HG03025 (cell line): ENCODE data around the gene C3orf80.
"Not testable (repeated sequence)": the region's sequence is repeated elsewhere in the genome, so short reads cannot be mapped to it uniquely, and the experiment has no call there.

Source experiments
- ATAC-seq: cut with Tn5 transposase; IDR thresholded peaks from one replicate; pipeline ENCODE4 v1.9.1; 2021; ENCODE audit warnings: mild to moderate bottlenecking, moderate library complexity; ENCODE audit not compliant: unreplicated experiment, low FRiP score

Gene C3orf80

DNA sequence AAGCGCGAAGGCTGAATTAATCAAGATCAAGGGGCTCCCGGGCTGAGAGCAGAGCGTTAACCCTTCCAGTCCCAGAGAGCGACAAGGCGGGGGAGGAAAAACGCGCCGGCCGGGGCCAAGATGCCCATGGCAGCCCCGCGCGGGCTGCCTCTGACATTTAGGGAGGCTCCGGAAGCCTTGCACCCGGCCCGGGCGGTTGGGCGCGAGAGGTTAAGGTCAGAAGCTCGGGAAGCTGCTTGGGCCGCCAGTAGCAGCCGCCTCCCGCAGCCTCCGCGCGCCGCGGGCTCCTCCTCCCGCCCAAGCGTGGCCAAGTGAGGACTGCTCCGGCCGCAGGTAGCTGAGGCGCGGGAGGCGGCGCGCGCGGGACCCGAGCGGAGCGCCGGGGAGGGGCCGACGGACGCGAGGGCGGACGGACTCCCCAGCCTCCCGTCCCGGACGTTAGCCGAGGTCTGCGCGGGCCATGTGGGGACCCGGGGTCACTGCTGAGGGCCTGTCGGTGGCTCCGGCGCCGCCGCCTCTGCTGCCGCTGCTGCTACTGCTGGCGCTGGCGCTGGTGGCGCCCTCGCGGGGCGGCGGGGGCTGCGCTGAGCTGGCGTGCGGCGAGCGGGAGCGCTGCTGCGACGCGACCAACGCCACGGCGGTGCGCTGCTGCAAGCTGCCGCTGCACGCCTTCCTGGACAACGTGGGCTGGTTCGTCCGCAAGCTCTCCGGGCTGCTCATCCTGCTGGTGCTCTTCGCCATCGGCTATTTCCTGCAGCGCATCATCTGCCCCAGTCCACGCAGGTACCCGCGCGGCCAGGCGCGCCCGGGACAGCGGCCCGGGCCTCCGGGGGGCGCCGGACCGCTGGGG lies at the start of gene C3orf80:
Gene C3orf80 (plus strand): TSS at position 247 of the 850 bp plus-strand sequence. CDS start 214 bp downstream, at position 461.
- peak; percentile 83 for ATAC-seq

GRCh38 chr3:160176923-160177322 lies 48.3 kb upstream of the C3orf80 start:
- ATAC-seq, result no peak

- ATAC-seq, result not testable (repeated sequence)
Measured at GRCh38 chr3:160178661-160179060, 46.6 kb upstream of the C3orf80 start.

GRCh38 chr3:160179403-160179802 lies 45.8 kb upstream of the C3orf80 start:
- not testable (repeated sequence) for ATAC-seq

- ATAC-seq, result no peak
Measured at GRCh38 chr3:160179906-160180305, 45.3 kb upstream of the C3orf80 start.

DNA sequence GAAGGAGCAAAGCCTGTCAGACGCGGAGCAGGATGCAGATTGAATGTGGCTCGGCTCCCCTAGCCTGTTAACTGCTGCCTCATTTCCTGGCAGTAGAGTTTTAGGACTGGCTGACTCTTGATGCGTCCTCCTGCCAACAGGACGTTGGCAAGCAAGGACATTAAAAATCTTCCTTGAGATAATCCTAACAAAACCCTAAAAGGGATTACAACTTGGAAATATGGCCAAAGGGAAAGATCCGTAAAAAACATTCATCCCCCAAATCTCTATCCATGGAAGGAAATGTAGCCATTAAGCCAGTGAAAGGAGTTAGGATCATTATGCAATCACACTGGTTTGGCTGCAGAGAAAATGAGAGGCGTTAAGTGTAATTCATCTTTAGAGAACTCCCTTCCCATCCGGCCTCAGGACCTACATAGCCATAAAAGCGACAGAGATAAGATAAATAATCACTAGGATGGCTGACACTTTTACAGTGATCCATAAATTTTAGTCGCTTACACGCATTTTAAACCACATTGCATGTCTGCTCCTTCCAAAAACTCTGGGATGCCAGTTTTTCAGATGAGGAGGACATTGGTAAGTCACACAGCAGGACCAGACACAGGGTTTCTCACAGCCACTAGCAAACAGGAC lies 44.5 kb upstream of the C3orf80 start:
- no peak for ATAC-seq

- no peak for ATAC-seq
Measured at GRCh38 chr3:160183345-160184076, 41.7 kb upstream of the C3orf80 start.

DNA sequence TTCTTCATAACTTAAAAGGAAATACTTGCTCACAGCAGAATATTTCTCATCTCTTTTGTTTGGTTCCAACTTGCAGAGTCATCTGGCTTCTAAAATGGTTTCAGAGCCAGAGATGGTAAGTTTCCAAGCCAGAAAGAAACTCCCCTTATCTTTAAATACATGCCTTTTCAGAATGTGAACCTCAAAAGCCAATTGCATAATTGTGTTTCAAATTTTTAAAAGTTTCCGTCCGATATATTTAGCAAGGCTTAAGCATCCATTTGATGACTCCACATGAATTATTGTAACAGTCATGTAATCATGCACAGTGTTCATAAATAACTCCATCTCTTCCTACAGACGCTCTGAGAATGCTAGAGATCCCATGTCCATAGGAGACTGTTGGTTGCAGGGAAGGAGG lies 40.6 kb upstream of the C3orf80 start:
- ATAC-seq, result no peak

GRCh38 chr3:160185751-160186150 lies 39.5 kb upstream of the C3orf80 start:
- no peak for ATAC-seq

- ATAC-seq, result no peak
Measured at GRCh38 chr3:160187288-160187687, 37.9 kb upstream of the C3orf80 start.

DNA sequence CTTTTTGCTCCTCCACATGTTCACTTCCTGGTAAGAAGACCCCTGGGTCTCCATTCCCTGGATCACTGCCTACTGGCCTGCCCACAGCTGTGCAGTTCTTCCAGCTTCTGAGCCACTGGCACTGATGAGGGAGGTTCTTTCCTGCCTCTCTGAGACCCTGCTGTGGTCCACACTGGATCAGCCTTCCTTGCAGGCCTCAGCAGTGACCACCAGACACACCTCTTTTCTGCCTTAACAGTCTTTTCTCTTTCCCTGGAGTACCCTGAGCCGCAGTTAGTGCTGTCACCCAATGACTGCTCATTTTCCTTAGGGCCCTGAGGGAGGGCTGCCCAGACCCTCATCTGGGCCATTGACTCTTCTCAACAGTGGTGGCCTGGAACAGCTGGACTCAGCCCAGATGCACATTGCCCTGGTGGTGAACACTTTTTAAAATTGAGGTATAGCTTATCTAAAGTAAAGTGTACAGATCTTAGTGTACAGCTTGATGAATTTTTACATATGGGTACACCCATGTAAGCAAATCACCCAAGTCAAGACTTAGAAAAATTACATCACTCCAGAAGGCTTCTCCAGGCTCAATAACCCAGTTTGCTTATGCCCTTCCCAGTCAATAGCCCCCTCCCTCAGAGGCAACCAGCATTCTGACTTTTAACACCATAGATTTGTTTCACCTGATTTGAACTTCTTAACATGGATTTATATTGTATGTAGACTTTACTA lies 32.8 kb upstream of the C3orf80 start:
- no peak for ATAC-seq

DNA sequence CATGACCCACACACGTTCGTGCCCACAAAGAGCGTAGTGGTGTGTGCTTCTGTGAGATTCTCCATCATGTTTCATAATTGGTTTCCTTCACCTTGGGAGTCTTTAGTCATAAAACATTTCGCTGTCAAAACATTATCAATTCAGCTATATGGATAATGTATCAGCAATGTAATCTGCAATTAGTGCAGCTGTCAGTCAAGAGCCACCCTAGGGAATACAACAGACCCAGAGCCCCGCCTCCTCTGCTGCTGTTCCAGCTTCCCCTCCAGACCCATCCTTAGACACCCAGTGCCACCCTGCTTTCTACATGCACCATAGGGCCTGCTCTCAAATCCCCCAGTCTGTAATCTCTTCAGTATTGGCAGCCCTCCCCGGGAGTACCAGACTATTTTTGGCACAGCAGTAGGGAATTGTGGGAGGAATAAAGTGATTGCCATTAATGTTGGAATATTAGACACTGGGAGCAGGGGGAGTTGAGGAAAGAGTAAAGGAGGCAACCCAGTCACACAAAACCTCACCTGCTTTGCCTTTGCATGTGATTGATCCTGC lies 31.5 kb upstream of the C3orf80 start:
- no peak for ATAC-seq

- no peak for ATAC-seq
Measured at GRCh38 chr3:160194438-160194837, 30.8 kb upstream of the C3orf80 start.

- ATAC-seq, result no peak
Measured at GRCh38 chr3:160195106-160195505, 30.1 kb upstream of the C3orf80 start.

GRCh38 chr3:160196511-160197104 lies 28.6 kb upstream of the C3orf80 start:
- no peak for ATAC-seq

DNA sequence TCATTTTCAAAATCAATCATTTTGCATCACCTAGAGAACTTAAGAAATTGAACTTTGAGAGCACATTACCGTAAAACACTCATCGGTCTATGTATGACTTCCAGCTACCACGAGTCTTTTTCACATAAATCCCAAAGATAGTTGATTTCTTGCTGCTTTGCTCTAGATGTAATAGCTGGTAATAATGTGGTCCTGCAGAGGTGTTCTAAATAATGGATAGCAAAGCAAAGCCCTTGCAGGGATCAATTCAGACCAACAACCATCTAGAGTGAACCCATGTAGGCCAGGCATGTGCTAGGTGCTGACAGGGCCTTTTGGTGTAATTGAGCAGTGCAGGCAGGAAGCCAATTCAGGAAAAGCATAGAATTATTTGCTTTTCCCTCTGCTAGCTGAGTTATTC lies 26.1 kb upstream of the C3orf80 start:
- ATAC-seq, result no peak

- ATAC-seq, result no peak
Measured at GRCh38 chr3:160200353-160200752, 24.9 kb upstream of the C3orf80 start.

DNA sequence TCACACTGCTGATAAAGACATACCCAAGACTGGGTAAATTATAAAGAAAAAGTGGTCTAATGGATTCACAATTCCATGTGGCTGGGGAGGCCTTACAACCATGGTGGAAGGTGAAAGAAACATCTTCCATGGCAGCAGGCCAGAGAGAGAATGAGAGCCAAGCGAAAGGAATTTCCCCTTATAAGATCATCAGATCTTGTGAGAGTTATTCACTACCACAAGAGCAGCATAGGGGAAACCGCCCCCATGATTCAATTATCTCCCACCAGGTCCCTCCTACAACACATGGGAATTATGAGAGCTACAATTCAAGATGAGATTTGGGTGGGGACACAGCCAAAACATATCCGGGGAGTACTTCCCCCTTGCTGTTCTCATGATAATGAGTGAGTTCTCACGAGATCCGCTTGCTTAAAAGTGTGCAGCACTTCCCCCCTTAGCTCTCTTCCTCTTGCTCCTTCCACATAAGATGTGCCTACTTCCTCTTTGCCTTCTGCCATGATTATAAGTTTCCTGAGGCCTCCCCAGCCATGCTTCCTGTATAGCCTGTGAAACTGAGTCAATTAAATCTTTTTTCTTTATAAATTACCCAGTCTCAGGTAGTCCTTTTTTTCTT lies 20.7 kb upstream of the C3orf80 start:
- ATAC-seq, result not testable (repeated sequence)

DNA sequence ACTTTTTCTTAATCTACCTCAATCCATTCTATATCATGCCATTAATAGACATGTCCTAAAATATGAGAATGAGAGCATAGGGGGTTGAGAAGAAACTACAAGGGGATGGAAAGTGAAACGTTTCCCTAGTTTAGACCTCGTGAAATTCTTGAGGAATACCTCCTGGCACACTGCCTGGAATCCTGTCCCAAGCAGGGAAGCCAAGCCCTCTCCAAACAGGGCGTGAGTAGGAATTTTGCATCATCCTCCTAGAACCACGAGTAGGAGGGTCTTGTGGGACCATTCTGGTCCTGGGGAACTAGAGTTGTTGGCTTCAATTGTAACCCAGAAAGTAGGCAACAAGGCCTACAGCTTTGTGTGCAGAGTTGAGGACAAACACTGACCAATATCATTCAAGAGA lies 19.6 kb upstream of the C3orf80 start:
- no peak for ATAC-seq
